GDM1 (cell line): ENCODE results near the gene TNXB.
"Not testable (repeated sequence)": the region's sequence is repeated elsewhere in the genome, so short reads cannot be mapped to it uniquely, and the experiment has no call there.

Experiments used
- DNase-seq: peaks from one replicate; lab custom pipeline; 2025; lab: John Stamatoyannopoulos, UW

Gene TNXB

DNA sequence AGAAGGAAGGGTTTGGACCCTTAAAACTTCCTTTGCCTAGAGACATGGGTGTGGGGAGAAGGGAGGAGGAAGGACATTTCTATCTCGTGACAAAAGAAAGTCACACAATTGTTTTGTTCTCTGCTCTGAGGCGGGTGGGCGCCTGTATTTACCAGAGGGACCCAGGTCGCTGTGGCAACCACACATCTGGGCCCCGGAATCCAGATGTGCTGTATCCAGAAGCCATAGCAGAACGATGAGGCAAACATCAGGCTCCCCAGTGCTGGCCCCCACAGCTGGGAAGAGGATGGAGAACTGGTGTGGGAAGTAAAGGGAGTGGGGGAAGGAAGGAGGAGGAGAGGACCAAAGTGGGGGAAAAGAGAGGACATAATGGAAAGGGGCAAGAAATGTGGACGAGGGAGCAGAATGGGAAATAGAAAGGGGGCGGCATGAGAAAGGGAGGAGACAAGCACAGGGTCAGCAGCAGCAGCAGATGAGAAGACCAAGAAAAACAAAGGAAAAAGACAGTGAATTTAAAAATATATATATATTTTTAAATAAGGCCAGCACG, 3.4 kb upstream of the TNXB start:
- DNase-seq = no peak

- DNase-seq = no peak
These were observed 2.4 kb upstream of the TNXB start for GRCh38 chr6:32111424-32112066.

DNA sequence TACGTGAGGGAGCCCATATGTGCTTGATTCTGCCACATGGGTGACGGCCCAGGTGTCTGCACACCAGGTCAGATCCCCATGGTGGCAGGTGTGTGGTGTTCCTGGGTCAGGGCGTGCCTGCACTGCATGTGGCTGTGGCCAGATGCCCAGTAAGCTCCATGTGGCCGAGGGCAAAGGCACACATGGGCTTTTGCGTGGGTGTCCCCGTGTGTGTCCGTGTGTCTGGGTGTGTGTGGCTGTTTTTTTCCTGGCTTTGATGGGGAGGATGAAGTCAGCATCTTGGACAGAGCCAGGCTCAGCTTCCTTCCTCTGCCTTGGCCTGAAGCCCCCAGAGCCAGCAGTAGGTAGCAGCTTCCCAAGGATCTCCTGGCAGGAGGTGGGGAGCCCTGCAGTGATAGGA, 1.5 kb upstream of the TNXB start:
- no peak for DNase-seq

- DNase-seq = no peak
These were observed 625 bp upstream of the TNXB start for GRCh38 chr6:32109765-32110160.

DNA sequence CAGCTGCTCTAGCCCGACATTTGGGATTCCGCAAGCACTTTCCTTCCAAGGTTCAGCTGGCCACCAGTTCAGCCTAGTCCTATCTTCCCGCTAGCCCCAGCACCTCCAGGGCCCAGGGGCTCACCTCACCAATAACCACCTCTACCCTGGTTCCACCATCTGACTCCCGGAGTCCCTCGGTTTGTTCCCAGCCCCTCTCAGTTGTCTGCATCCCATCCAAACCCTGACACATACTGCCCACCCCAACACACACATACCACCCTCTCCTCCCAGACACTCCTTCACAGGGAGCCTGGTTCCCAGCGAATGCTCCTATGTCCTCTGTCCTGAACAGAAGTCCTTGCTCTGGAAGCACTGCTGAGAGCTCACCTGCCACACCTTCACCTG, 418 bp downstream of the TNXB start:
- no peak for DNase-seq

DNA sequence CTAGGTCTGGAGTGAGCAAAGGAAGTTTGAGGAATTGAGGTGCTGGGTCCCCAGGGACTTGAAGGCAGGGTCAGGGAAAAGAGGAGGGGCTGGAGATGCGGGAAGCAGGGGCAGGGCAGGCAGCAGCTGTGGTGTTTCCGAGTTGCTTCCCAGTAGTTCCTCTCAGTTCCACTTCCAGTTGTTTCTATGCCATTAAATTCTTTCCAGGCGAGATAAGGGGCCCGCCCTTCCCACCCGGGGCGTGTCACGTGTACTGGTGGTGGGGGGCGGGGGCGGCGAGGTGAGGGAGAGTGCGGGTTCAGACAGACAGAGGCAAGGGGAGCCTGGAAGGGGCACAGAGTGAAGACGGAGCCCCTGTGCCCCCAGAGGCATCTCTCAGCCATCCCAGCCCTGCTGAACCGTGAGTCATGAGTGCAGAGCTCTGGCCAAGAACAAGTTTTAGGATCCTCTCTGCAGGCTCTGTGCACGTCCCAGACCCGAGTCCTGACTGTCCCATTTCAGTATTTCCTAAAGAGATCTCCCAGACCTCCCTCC, 977 bp downstream of the TNXB start:
- no peak for DNase-seq

DNA sequence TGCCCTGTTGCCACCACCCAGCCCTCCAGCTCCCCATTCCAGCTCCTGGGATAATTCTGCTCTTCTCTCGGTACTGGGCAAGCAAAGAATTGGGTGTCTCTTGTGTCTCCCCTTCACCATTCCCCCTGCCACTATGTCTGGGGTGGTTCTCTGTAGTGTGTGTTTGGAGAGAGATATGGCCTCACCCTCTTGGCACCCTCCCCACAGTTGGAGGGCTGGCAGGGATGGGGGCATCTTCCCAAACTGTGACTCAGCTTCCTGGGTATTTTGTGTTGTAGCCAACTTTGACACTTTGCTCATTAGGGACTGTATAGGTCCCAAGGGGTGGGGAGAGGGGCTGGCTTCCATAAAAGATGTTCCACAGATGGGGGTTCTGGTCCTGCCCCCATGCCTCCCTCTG, 1.7 kb downstream of the TNXB start:
- no peak for DNase-seq

GRCh38 chr6:32105433-32105832, 3.7 kb downstream of the TNXB start:
- DNase-seq = no peak

DNA sequence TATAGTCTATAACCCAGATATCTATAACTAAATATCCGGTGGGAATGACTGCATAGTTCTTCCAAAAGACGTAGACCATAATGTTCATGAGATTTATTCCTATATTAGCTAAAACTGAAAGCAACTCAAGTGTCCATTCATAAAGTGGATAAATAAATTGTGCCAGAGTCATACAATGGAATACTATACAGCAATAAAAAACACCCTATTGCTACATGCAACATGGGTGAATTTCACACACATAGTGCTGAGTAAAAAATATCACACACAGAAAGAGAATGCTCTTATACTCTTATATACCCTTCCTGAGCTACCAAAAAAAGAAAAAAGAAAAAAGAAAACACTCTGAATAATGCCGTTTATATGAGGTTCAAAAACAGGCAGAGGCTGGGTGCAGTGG, 6.9 kb downstream of the TNXB start:
- no peak for DNase-seq

DNA sequence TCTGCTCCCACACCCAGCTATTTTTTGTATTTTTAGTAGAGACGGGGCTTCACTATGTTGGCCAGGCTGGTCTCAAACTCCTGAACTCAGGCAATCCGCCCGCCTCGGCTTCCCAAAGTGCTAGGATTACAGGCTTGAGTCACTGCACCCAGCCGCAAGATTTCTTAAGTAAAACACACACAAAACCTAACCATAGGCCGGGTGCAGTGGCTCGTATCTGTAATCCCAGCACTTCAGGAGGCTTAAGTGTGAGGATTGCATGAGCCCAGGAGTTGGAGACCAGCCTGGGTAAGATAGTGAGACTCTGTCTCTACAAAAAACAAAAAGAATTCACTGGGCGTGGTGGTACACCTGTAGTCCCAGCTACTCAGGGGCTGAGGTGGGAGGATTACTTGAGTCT, 8.9 kb downstream of the TNXB start:
- not testable (repeated sequence) for DNase-seq

- DNase-seq = no peak
These were observed 11.8 kb downstream of the TNXB start for GRCh38 chr6:32097364-32097763.

- no peak for DNase-seq
These were observed 12.5 kb downstream of the TNXB start for GRCh38 chr6:32096394-32097258.

GRCh38 chr6:32096087-32096393, 13.1 kb downstream of the TNXB start:
- DNase-seq = no peak

- no peak for DNase-seq
These were observed 13.6 kb downstream of the TNXB start for GRCh38 chr6:32095338-32096086.

DNA sequence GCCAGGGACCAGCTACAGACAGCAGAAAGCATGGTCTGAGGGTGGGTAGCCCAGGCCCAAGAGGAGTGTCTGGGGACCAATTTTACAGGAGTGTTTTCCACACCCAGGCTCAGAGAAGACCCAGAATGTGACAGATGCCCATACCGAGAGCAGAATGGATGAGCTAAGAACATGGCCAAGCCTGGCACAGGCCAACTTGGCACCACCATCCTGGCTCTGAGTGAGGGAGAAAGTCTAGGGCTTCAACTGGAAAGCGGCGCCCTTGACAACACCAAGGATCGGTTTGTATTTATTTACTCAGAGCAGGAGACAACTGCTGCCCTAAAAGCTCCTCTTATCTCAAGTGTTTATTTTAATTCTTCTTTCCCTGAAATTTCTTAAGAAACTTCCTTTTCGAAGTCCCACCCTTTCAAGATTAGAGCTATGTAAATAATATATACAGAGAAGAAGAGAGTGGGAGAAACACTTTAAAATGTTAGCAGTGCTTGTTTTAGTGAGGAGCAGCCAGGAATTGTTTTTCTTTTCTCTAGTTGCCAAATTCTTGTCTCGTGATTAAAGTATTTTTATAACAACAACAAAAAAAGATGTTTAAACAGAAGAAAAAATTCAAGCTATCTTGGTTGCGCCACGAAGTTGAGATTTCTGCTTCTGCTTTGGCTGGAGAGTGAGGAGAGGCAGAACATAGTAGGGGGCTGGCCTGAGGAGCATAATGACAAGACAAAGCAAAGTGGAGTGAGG, 16.2 kb downstream of the TNXB start:
- no peak for DNase-seq

- DNase-seq = no peak
These were observed 19.9 kb downstream of the TNXB start for GRCh38 chr6:32089082-32089828.

DNA sequence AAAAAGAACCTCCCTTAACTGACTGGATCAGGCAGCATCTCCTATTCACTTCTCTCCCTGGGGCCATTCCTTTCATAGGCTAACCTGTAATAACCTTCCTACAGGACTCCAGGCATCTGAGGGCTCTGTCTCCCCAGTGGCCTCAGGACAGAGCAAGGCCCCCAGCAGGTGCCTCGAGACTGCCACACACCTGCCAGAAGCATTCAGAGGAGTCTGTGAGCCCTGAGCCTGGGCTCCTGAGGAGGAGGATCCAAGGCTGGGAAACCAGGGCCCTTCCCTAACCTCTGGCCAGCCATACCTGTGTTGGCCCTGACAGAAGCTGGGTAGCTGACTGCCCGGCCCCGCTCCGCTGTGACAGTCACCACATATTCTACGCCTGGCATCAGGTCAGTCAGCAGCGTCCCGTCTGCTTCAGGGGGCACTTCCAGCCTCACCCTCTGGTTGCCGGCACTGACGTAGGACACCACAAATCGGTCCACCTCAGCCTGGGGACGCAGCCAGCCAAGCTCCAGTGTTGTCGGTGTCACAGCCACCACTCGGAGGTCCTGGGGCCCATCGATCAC, 20.6 kb downstream of the TNXB start:
- no peak for DNase-seq

GRCh38 chr6:32087574-32088486, 21.3 kb downstream of the TNXB start:
- DNase-seq = no peak

- DNase-seq = no peak
These were observed 22.2 kb downstream of the TNXB start for GRCh38 chr6:32086661-32087573.
